Activated CD4-positive, alpha-beta T cell treated with anti-CD3 and anti-CD28 coated beads, Interleukin-2, amount 10 ng/mL, durations not matched to agents 7 days and 5 days (primary cell): ENCODE data around the gene TMTC2. TPM values are rescaled to one million over a fixed set of nuclear protein-coding genes. Genes with fewer than 3 reads are reported as not detected.
A peak's percentile ranks its signal among the peaks of the same experiment; 100 is the strongest.

Source experiments
- CTCF ChIA-PET: fragments of 350-600 bp; sonication (Branson Sonifier 250); formaldehyde crosslinking; loops from one replicate; lab custom pipeline; 2021; ENCODE audit warnings: antibody characterized with exemption; lab: Charles Lee
- POLR2A ChIA-PET: fragments of 350-600 bp; sonication (Branson Sonifier 250); formaldehyde crosslinking; loops from one replicate; lab custom pipeline; 2021; ENCODE audit warnings: antibody characterized with exemption; lab: Charles Lee
- DNase-seq: peaks from one replicate; pipeline ENCODE4 v3.0.0-alpha.2; 2020
- H3K27ac Mint-ChIP-seq: one replicate; pipeline ENCODE4 v1.8.0; 2021; ENCODE audit warnings: mild to moderate bottlenecking, moderate library complexity, mixed read lengths
- H3K27me3 Mint-ChIP-seq: one replicate; pipeline ENCODE4 v1.8.0; 2021; ENCODE audit warnings: mixed read lengths
- H3K36me3 Mint-ChIP-seq: one replicate; pipeline ENCODE4 v1.8.0; 2021; ENCODE audit warnings: low read depth, mixed read lengths
- H3K4me1 Mint-ChIP-seq: one replicate; pipeline ENCODE4 v1.8.0; 2021; ENCODE audit warnings: mixed read lengths
- H3K4me3 Mint-ChIP-seq: one replicate; pipeline ENCODE4 v1.8.0; 2021; ENCODE audit warnings: mild to moderate bottlenecking, moderate library complexity, mixed read lengths
- H3K9me3 Mint-ChIP-seq: one replicate; pipeline ENCODE4 v1.8.0; 2021; ENCODE audit warnings: mixed read lengths
- total RNA-seq, 2 experiments: library from RNA; stranded (reverse); gene quantifications; one replicate each; pipeline ENCODE4 v1.2.3, GENCODE V29; 2021

The TMTC2 gene
- 1 to 10 TPM; 1.8 to 2.5 TPM for total RNA-seq

- H3K4me3 Mint-ChIP-seq = peak within 1 kb of the TSS; percentile 92
- POLR2A ChIA-PET = no interaction called here
- peak; percentile 92 for DNase-seq
- peaks cover 15% of the 10 kb centered on the region for H3K27me3 Mint-ChIP-seq
- no peaks in the 10 kb centered on the region for H3K9me3 Mint-ChIP-seq
- H3K4me1 Mint-ChIP-seq = peaks cover 18% of the 10 kb centered on the region
- CTCF ChIA-PET = interaction anchor here (0.6 to 2.2 kb wide), 11 partner anchors 9 to 1137 kb away, joined by 3 to 17 read pairs (median 3); no protein-coding TSS in a partner anchor
- H3K27ac Mint-ChIP-seq = peak within 1 kb of the TSS; percentile 92
- H3K36me3 Mint-ChIP-seq = no peaks in the 10 kb centered on the region
Observed at GRCh38 chr12:82686168-82687020, at the start of gene TMTC2. TSS of gene TMTC2 (plus strand) at chr12:82686906.

GRCh38 chr12:82638324-82638723, 48.4 kb upstream of the TMTC2 start:
- Mint-ChIP-seq H3K4me3 (no peak overlapping the region), H3K36me3 (no peaks in the 10 kb centered on the region), H3K9me3 (no peaks in the 10 kb centered on the region), H3K4me1 (no peaks in the 10 kb centered on the region), H3K27me3 (no peaks in the 10 kb centered on the region), H3K27ac (no peak overlapping the region)
- DNase-seq = no peak
- POLR2A ChIA-PET = no interaction called here
- CTCF ChIA-PET = no interaction called here

GRCh38 chr12:82644896-82645295, 41.8 kb upstream of the TMTC2 start:
- ChIA-PET CTCF (interaction anchor here (0.6 kb wide), 1 partner anchor 281 kb away, joined by 3 read pairs; no protein-coding TSS in a partner anchor), POLR2A (no interaction called here)
- H3K4me1 Mint-ChIP-seq = no peaks in the 10 kb centered on the region
- no peak overlapping the region for H3K27ac Mint-ChIP-seq
- no peaks in the 10 kb centered on the region for H3K36me3 Mint-ChIP-seq
- H3K4me3 Mint-ChIP-seq = no peak overlapping the region
- H3K9me3 Mint-ChIP-seq = no peaks in the 10 kb centered on the region
- no peaks in the 10 kb centered on the region for H3K27me3 Mint-ChIP-seq
- DNase-seq = no peak

GRCh38 chr12:82645414-82645813, 41.3 kb upstream of the TMTC2 start:
- Mint-ChIP-seq H3K27ac (no peak overlapping the region), H3K4me3 (no peak overlapping the region), H3K9me3 (no peaks in the 10 kb centered on the region), H3K36me3 (no peaks in the 10 kb centered on the region), H3K4me1 (peaks cover 2% of the 10 kb centered on the region), H3K27me3 (no peaks in the 10 kb centered on the region)
- POLR2A ChIA-PET = no interaction called here
- DNase-seq = no peak
- CTCF ChIA-PET = no interaction called here

GRCh38 chr12:82647853-82648252, 38.9 kb upstream of the TMTC2 start:
- H3K9me3 Mint-ChIP-seq = no peaks in the 10 kb centered on the region
- peaks cover 7% of the 10 kb centered on the region for H3K4me1 Mint-ChIP-seq
- CTCF ChIA-PET = no interaction called here
- H3K4me3 Mint-ChIP-seq = no peak overlapping the region
- H3K27me3 Mint-ChIP-seq = no peaks in the 10 kb centered on the region
- no peak overlapping the region for H3K27ac Mint-ChIP-seq
- no peaks in the 10 kb centered on the region for H3K36me3 Mint-ChIP-seq
- no peak for DNase-seq
- POLR2A ChIA-PET = no interaction called here

GRCh38 chr12:82648259-82648909, 38.3 kb upstream of the TMTC2 start:
- Mint-ChIP-seq H3K4me1 (peaks cover 7% of the 10 kb centered on the region), H3K9me3 (no peaks in the 10 kb centered on the region), H3K4me3 (no peak overlapping the region), H3K27me3 (no peaks in the 10 kb centered on the region), H3K36me3 (no peaks in the 10 kb centered on the region), H3K27ac (no peak overlapping the region)
- ChIA-PET CTCF (no interaction called here), POLR2A (no interaction called here)
- no peak for DNase-seq

GRCh38 chr12:82650627-82651337, 35.9 kb upstream of the TMTC2 start:
- ChIA-PET CTCF (no interaction called here), POLR2A (no interaction called here)
- Mint-ChIP-seq H3K27me3 (no peaks in the 10 kb centered on the region), H3K9me3 (no peaks in the 10 kb centered on the region), H3K4me1 (peaks cover 7% of the 10 kb centered on the region), H3K27ac (no peak overlapping the region), H3K4me3 (no peak overlapping the region), H3K36me3 (no peaks in the 10 kb centered on the region)
- no peak for DNase-seq

- CTCF ChIA-PET = no interaction called here
- no peak for DNase-seq
- Mint-ChIP-seq H3K36me3 (no peaks in the 10 kb centered on the region), H3K9me3 (no peaks in the 10 kb centered on the region), H3K27me3 (no peaks in the 10 kb centered on the region), H3K4me3 (no peak overlapping the region), H3K27ac (no peak overlapping the region), H3K4me1 (peaks cover 7% of the 10 kb centered on the region)
- POLR2A ChIA-PET = no interaction called here
Observed at GRCh38 chr12:82651489-82651888, 35.2 kb upstream of the TMTC2 start.

- Mint-ChIP-seq H3K9me3 (no peaks in the 10 kb centered on the region), H3K27ac (no peak overlapping the region), H3K4me3 (no peak overlapping the region), H3K36me3 (no peaks in the 10 kb centered on the region), H3K4me1 (peaks cover 7% of the 10 kb centered on the region), H3K27me3 (no peaks in the 10 kb centered on the region)
- ChIA-PET CTCF (no interaction called here), POLR2A (no interaction called here)
- DNase-seq = no peak
Observed at GRCh38 chr12:82652071-82652470, 34.6 kb upstream of the TMTC2 start.

GRCh38 chr12:82655751-82656150, 31.0 kb upstream of the TMTC2 start:
- Mint-ChIP-seq H3K4me1 (peaks cover 2% of the 10 kb centered on the region), H3K27me3 (no peaks in the 10 kb centered on the region), H3K36me3 (no peaks in the 10 kb centered on the region), H3K4me3 (no peak overlapping the region), H3K27ac (no peak overlapping the region), H3K9me3 (peaks cover 3% of the 10 kb centered on the region)
- ChIA-PET CTCF (no interaction called here), POLR2A (no interaction called here)
- DNase-seq = no peak

- no peak for DNase-seq
- ChIA-PET POLR2A (no interaction called here), CTCF (no interaction called here)
- peaks cover 3% of the 10 kb centered on the region for H3K9me3 Mint-ChIP-seq
- H3K27me3 Mint-ChIP-seq = no peaks in the 10 kb centered on the region
- H3K4me3 Mint-ChIP-seq = no peak overlapping the region
- H3K4me1 Mint-ChIP-seq = no peaks in the 10 kb centered on the region
- H3K36me3 Mint-ChIP-seq = no peaks in the 10 kb centered on the region
- H3K27ac Mint-ChIP-seq = no peak overlapping the region
Observed at GRCh38 chr12:82659343-82660207, 27.1 kb upstream of the TMTC2 start.

GRCh38 chr12:82660541-82661325, 26.0 kb upstream of the TMTC2 start:
- Mint-ChIP-seq H3K36me3 (no peaks in the 10 kb centered on the region), H3K27ac (no peak overlapping the region), H3K4me1 (no peaks in the 10 kb centered on the region), H3K4me3 (no peak overlapping the region), H3K27me3 (no peaks in the 10 kb centered on the region), H3K9me3 (peaks cover 3% of the 10 kb centered on the region)
- POLR2A ChIA-PET = no interaction called here
- DNase-seq = no peak
- CTCF ChIA-PET = no interaction called here
